HL-60 (cell line): ENCODE results near the gene PDE11A.

Source experiments
- DNase-seq, 2 experiments: peaks; one replicate each; pipeline ENCODE4 v3.0.0-alpha.2; 2010 to 2020; ENCODE audit warnings: low read depth in 1 of 2, low spot score in 1 of 2
- H3K27ac ChIP-seq: fragments of 250-450 bp; sonication (Bioruptor Pico); replicated peaks from 2 replicates; pipeline ENCODE4 v1.5.1; 2020; ENCODE audit warnings: mild to moderate bottlenecking, moderate library complexity
- H3K27me3 ChIP-seq: fragments of 250-450 bp; sonication (Bioruptor Pico); 2 replicates; pipeline ENCODE4 v1.5.1; 2021; ENCODE audit warnings: mild to moderate bottlenecking, moderate library complexity; ENCODE audit not compliant: insufficient read depth, poor library complexity, severe bottlenecking
- H3K4me3 ChIP-seq: replicated peaks from 2 replicates; pipeline ENCODE4 v1.5.1; 2011; ENCODE audit warnings: mild to moderate bottlenecking, control low read depth, low read length; ENCODE audit not compliant: insufficient read depth
- CTCF ChIP-seq: IDR thresholded peaks from one replicate; pipeline ENCODE4 v1.5.1; 2011; ENCODE audit warnings: low read length, control low read depth, inconsistent platforms; ENCODE audit not compliant: insufficient read depth
- GABPA ChIP-seq: IDR thresholded peaks from 2 replicates; pipeline ENCODE4 v1.6.1; 2012; ENCODE audit warnings: low read depth
- POLR2AphosphoS5 ChIP-seq: IDR thresholded peaks from 2 replicates; pipeline ENCODE4 v1.6.1; 2012; ENCODE audit warnings: low read depth
- REST ChIP-seq: IDR thresholded peaks from 2 replicates; pipeline ENCODE4 v1.6.1; 2012; ENCODE audit warnings: low read depth; ENCODE audit not compliant: insufficient replicate concordance
- SPI1 ChIP-seq: IDR thresholded peaks from 2 replicates; pipeline ENCODE4 v1.6.1; 2012; ENCODE audit warnings: low read depth, mild to moderate bottlenecking, borderline replicate concordance

PDE11A gene

GRCh38 chr2:177593402-177593801, 479.2 kb downstream of the PDE11A start:
- TF ChIP-seq REST (no peak), CTCF (no peak), GABPA (no peak), SPI1 (no peak), POLR2AphosphoS5 (no peak)
- H3K27me3 ChIP-seq, result no peaks in the 10 kb centered on the region
- H3K4me3 ChIP-seq, result no peak overlapping the region
- no peak for DNase-seq
- H3K27ac ChIP-seq, result no peak overlapping the region

GRCh38 chr2:177592945-177593344, 479.6 kb downstream of the PDE11A start:
- Histone ChIP-seq H3K4me3 (no peak overlapping the region), H3K27ac (no peak overlapping the region), H3K27me3 (no peaks in the 10 kb centered on the region)
- no peak for DNase-seq
- TF ChIP-seq POLR2AphosphoS5 (no peak), CTCF (no peak), SPI1 (no peak), GABPA (no peak), REST (no peak)

GRCh38 chr2:177592397-177592796, 480.2 kb downstream of the PDE11A start:
- TF ChIP-seq POLR2AphosphoS5 (no peak), SPI1 (no peak), GABPA (no peak), REST (no peak), CTCF (no peak)
- no peaks in the 10 kb centered on the region for H3K27me3 ChIP-seq
- DNase-seq, result no peak
- H3K4me3 ChIP-seq, result no peak overlapping the region
- no peak overlapping the region for H3K27ac ChIP-seq
